IMR-90 (cell line): ENCODE data around the gene DCLK1. TPM values are rescaled to one million over a fixed set of nuclear protein-coding genes. Genes with fewer than 3 reads are reported as not detected.

Experiments used
- ATAC-seq: fragments of 200-7000 bp; cut with Tn5 transposase; 2 replicates; pipeline ENCODE4 v1.9.1; 2020; ENCODE audit warnings: low read depth, mild to moderate bottlenecking, moderate library complexity
- BruUV-seq: library from RNA; stranded (reverse); fragments of 400-500 nt; replicated peaks from 2 replicates; lab custom pipeline; 2021; lab: Mats Ljungman, UMichigan
- CTCF ChIA-PET: fragments of 300-600 bp; formaldehyde crosslinking; extraction: SDS; loops from one replicate; lab custom pipeline; 2021; ENCODE audit warnings: antibody characterized with exemption; lab: Yijun Ruan, JAX
- POLR2A ChIA-PET: fragments of 300-600 bp; sonication (Branson Sonifier 250); formaldehyde crosslinking; loops from one replicate; lab custom pipeline; 2022; ENCODE audit warnings: antibody characterized with exemption; ENCODE audit not compliant: unreplicated experiment; lab: Charles Lee
- DNase-seq: peaks from one replicate; pipeline ENCODE4 v3.0.0; 2013
- H2AFZ ChIP-seq: replicated peaks from 2 replicates; pipeline ENCODE3; 2013; ENCODE audit warnings: low read length, mild to moderate bottlenecking; ENCODE audit not compliant: poor library complexity
- H2AK5ac ChIP-seq: 2 replicates; pipeline ENCODE4 v1.6.1; 2013; ENCODE audit warnings: low read depth, low read length, inconsistent platforms
- H2AK9ac ChIP-seq: replicated peaks from 2 replicates; pipeline ENCODE3; 2013; ENCODE audit warnings: mild to moderate bottlenecking, low read depth, low read length, moderate library complexity; ENCODE audit not compliant: poor library complexity
- H2BK120ac ChIP-seq: 2 replicates; pipeline ENCODE4 v1.6.1; 2013; ENCODE audit warnings: low read depth, low read length, inconsistent platforms
- H2BK15ac ChIP-seq: 3 replicates; pipeline ENCODE4 v1.6.1; 2013; ENCODE audit warnings: low read depth, low read length, inconsistent platforms
- H2BK20ac ChIP-seq: 2 replicates; pipeline ENCODE4 v1.6.1; 2013; ENCODE audit warnings: low read depth, mild to moderate bottlenecking, inconsistent platforms, low read length, moderate library complexity
- H2BK5ac ChIP-seq: 2 replicates; pipeline ENCODE4 v1.6.1; 2013; ENCODE audit warnings: mild to moderate bottlenecking, low read depth, low read length, inconsistent platforms; ENCODE audit not compliant: poor library complexity, severe bottlenecking
- H3K14ac ChIP-seq: replicated peaks from 2 replicates; pipeline ENCODE4 v1.6.1; 2013; ENCODE audit warnings: low read depth, low read length, inconsistent platforms
- H3K18ac ChIP-seq: 2 replicates; pipeline ENCODE4 v1.6.1; 2013; ENCODE audit warnings: low read depth, low read length, control low read depth
- H3K23ac ChIP-seq: 2 replicates; pipeline ENCODE4 v1.6.1; 2013; ENCODE audit warnings: low read depth, low read length, inconsistent platforms
- H3K27ac ChIP-seq: 2 replicates; pipeline ENCODE4 v1.5.1; 2013; ENCODE audit warnings: mild to moderate bottlenecking, control low read depth, low read length; ENCODE audit not compliant: insufficient read depth
- H3K27me3 ChIP-seq: 2 replicates; pipeline ENCODE4 v1.6.1; 2013; ENCODE audit warnings: low read length; ENCODE audit not compliant: control insufficient read depth, insufficient read depth
- H3K36me3 ChIP-seq: 2 replicates; pipeline ENCODE4 v1.6.1; 2013; ENCODE audit warnings: low read length, mixed read lengths; ENCODE audit not compliant: control insufficient read depth, insufficient read depth
- H3K4ac ChIP-seq: 2 replicates; pipeline ENCODE4 v1.6.1; 2013; ENCODE audit warnings: low read depth, low read length, inconsistent platforms
- H3K4me1 ChIP-seq: 2 replicates; pipeline ENCODE4 v1.6.1; 2013; ENCODE audit warnings: low read length, mixed read lengths; ENCODE audit not compliant: control insufficient read depth, insufficient read depth
- H3K4me2 ChIP-seq: 2 replicates; pipeline ENCODE4 v1.6.1; 2013; ENCODE audit warnings: low read depth, mild to moderate bottlenecking, control low read depth, low read length, moderate library complexity
- H3K4me3 ChIP-seq: 2 replicates; pipeline ENCODE4 v1.5.1; 2013; ENCODE audit warnings: low read depth, mild to moderate bottlenecking, control low read depth, low read length, moderate library complexity; ENCODE audit not compliant: insufficient read depth
- H3K56ac ChIP-seq: 2 replicates; pipeline ENCODE4 v1.6.1; 2013; ENCODE audit warnings: low read length, inconsistent platforms; ENCODE audit not compliant: insufficient read depth; ENCODE audit errors: extremely low read depth
- H3K79me1 ChIP-seq, 2 experiments: 2 replicates each; pipeline ENCODE4 v1.6.1; 2013; ENCODE audit warnings: low read length in 2 of 2, inconsistent platforms in 1 of 2, low read depth in 1 of 2
- H3K9ac ChIP-seq: 2 replicates; pipeline ENCODE4 v1.6.1; 2013; ENCODE audit warnings: low read depth, low read length, control low read depth
- H3K9me1 ChIP-seq: 2 replicates; pipeline ENCODE4 v1.6.1; 2013; ENCODE audit warnings: low read length, inconsistent platforms; ENCODE audit not compliant: insufficient read depth
- H3K9me3 ChIP-seq: 2 replicates; pipeline ENCODE4 v1.6.1; 2013; ENCODE audit warnings: low read length; ENCODE audit not compliant: control insufficient read depth, insufficient read depth
- H4K20me1 ChIP-seq: 2 replicates; pipeline ENCODE4 v1.6.1; 2013; ENCODE audit warnings: low read length, inconsistent platforms; ENCODE audit not compliant: insufficient read depth
- H4K5ac ChIP-seq: 2 replicates; pipeline ENCODE4 v1.6.1; 2013; ENCODE audit warnings: mild to moderate bottlenecking, low read depth, low read length, control low read depth
- H4K8ac ChIP-seq, 2 experiments: 2 replicates each; pipeline ENCODE4 v1.6.1; 2013; ENCODE audit warnings: low read depth in 2 of 2, low read length in 2 of 2, control low read depth in 1 of 2, inconsistent platforms in 1 of 2
- H4K91ac ChIP-seq: 2 replicates; pipeline ENCODE4 v1.6.1; 2013; ENCODE audit warnings: low read depth, low read length, inconsistent platforms; ENCODE audit not compliant: insufficient read depth
- BHLHE40 ChIP-seq: fragments of 150-350 bp; IDR thresholded peaks from 2 replicates; pipeline ENCODE4 v1.6.1; 2016; ENCODE audit warnings: mild to moderate bottlenecking, low read depth, low read length
- CEBPB ChIP-seq: IDR thresholded peaks from 2 replicates; pipeline ENCODE4 v1.6.1; 2012; ENCODE audit warnings: low read depth, low read length, improper control_type of control experiment
- CTCF ChIP-seq: conservative IDR thresholded peaks from 2 replicates; pipeline ENCODE4 v1.5.1; 2012; ENCODE audit warnings: mild to moderate bottlenecking, low read depth, low read length, improper control_type of control experiment
- ELK1 ChIP-seq: fragments of 150-350 bp; IDR thresholded peaks from 2 replicates; pipeline ENCODE4 v1.6.1; 2016; ENCODE audit warnings: low read depth, mild to moderate bottlenecking, low read length, moderate library complexity, borderline replicate concordance
- FOS ChIP-seq: fragments of 150-350 bp; IDR thresholded peaks from 2 replicates; pipeline ENCODE4 v1.6.1; 2016; ENCODE audit warnings: low read depth, low read length
- MAFK ChIP-seq: IDR thresholded peaks from 2 replicates; pipeline ENCODE4 v1.6.1; 2012; ENCODE audit warnings: low read depth, low read length, improper control_type of control experiment
- MAZ ChIP-seq: IDR thresholded peaks from 2 replicates; pipeline ENCODE4 v1.6.1; 2012; ENCODE audit warnings: low read depth, mild to moderate bottlenecking, low read length, improper control_type of control experiment, moderate library complexity, borderline replicate concordance
- MXI1 ChIP-seq: IDR thresholded peaks from 2 replicates; pipeline ENCODE4 v1.6.1; 2012; ENCODE audit warnings: low read depth, mild to moderate bottlenecking, low read length, moderate library complexity, borderline replicate concordance
- NFE2L2 ChIP-seq: fragments of 150-350 bp; IDR thresholded peaks from 2 replicates; pipeline ENCODE4 v1.6.1; 2016; ENCODE audit warnings: low read depth, mild to moderate bottlenecking, low read length
- POLR2A ChIP-seq: IDR thresholded peaks from 2 replicates; pipeline ENCODE4 v1.6.1; 2012; ENCODE audit warnings: mild to moderate bottlenecking, low read depth, low read length
- RAD21 ChIP-seq: IDR thresholded peaks from 2 replicates; pipeline ENCODE4 v1.6.1; 2012; ENCODE audit warnings: low read length, improper control_type of control experiment
- RCOR1 ChIP-seq: IDR thresholded peaks from 2 replicates; pipeline ENCODE4 v1.6.1; 2012; ENCODE audit warnings: mild to moderate bottlenecking, low read length, improper control_type of control experiment; ENCODE audit not compliant: insufficient replicate concordance
- RFX5 ChIP-seq: IDR thresholded peaks from 2 replicates; pipeline ENCODE4 v1.8.0; 2012; ENCODE audit warnings: low read depth, mild to moderate bottlenecking, low read length, moderate library complexity
- SMC3 ChIP-seq: fragments of 150-350 bp; IDR thresholded peaks from 2 replicates; pipeline ENCODE4 v1.6.1; 2016; ENCODE audit warnings: low read depth, mild to moderate bottlenecking, antibody characterized with exemption, low read length, moderate library complexity
- USF2 ChIP-seq: fragments of 150-350 bp; IDR thresholded peaks from 2 replicates; pipeline ENCODE4 v1.6.1; 2017; ENCODE audit warnings: mild to moderate bottlenecking, antibody characterized with exemption, low read length, low read depth
- WGBS, 2 experiments: methylation state at CpG; one replicate each; pipeline versions ENCODE4 v1.1.5 to v1.1.7; 2013; ENCODE audit warnings: missing lambda C conversion rate in 2 of 2; ENCODE audit not compliant: insufficient read length in 1 of 2; ENCODE audit errors: extremely low coverage in 2 of 2; 5-methylcytosine and 5-hydroxymethylcytosine counted together
- dilution Hi-C: fragments of 300-500 bp; cut with HindIII; formaldehyde crosslinking; loops from one replicate; pipeline ENCODE4 v1.14.3; 2018; ENCODE audit warnings: low sequenced_read_pairs; ENCODE audit not compliant: unreplicated experiment
- in situ Hi-C: fragments of 300-500 bp; cut with MboI; formaldehyde crosslinking; loops from 3 replicates; pipeline ENCODE4 v1.14.3; 2019; ENCODE audit warnings: low sequenced_read_pairs, inconsistent platforms, mixed read lengths
- intact Hi-C: fragments of 100-400 bp; cut with micrococcal nuclease; formaldehyde crosslinking; loops from 2 replicates; pipeline ENCODE4 v1.10.0; 2022
- polyA plus RNA-seq, 3 experiments: library from polyadenylated mRNA; depleted of rRNA; stranded (reverse); fragments of >200 nt; gene quantifications; 2 replicates each; pipeline ENCODE4 v1.2.3, GENCODE V29; 2012; ENCODE audit warnings: low replicate concordance in 1 of 3
- total RNA-seq: library from RNA; depleted of rRNA; stranded (reverse); fragments of >200 nt; gene quantifications from 2 replicates; pipeline ENCODE4 v1.2.3, GENCODE V29; 2012

DCLK1 gene
- total and polyA plus RNA-seq, 2 of the 4 experiments (the other 2 are of a cell fraction): under 0.01 to 0.02 TPM

GRCh38 chr13:35909091-35909490 is 222.1 kb downstream of the DCLK1 start:
- in situ Hi-C loops (no loop called here), dilution Hi-C loops (no loop called here), intact Hi-C loops (no loop called here)
- no peak overlapping the region for H3K4me3 ChIP-seq
- H3K4me1 ChIP-seq: no peaks in the 10 kb centered on the region
- H3K36me3 ChIP-seq: no peaks in the 10 kb centered on the region
- no peak overlapping the region for H4K5ac ChIP-seq
- no peak overlapping the region for H3K18ac ChIP-seq
- H3K4me2 ChIP-seq: no peak overlapping the region
- no peak overlapping the region for H3K4ac ChIP-seq
- peaks cover 2% of the 10 kb centered on the region; the same call in 1 of the 2 replicates for H3K27me3 ChIP-seq
- DNase-seq (no peak), ATAC-seq (no peak)
- H2AK5ac ChIP-seq: no peak overlapping the region
- no peaks in the 10 kb centered on the region for H3K9me3 ChIP-seq
- H2AFZ ChIP-seq: no peak overlapping the region
- no peak overlapping the region for H3K27ac ChIP-seq
- no CpG with 5 or more reads among the region's 4 CpGs for WGBS, 2 experiments
- H3K56ac ChIP-seq: no peak overlapping the region
- no peak overlapping the region for H3K23ac ChIP-seq
- H3K9ac ChIP-seq: no peak overlapping the region
- no peak overlapping the region for H3K14ac ChIP-seq
- CTCF ChIA-PET: interaction anchor here (0.6 kb wide), 1 partner anchor 930 kb away, joined by 3 read pairs; no protein-coding TSS in a partner anchor
- H2BK15ac ChIP-seq: no peak overlapping the region
- no peak overlapping the region for H4K8ac ChIP-seq
- no peak overlapping the region for H2AK9ac ChIP-seq
- BruUV-seq: no TSS peak
- no peak overlapping the region for H4K91ac ChIP-seq
- no peaks in the 10 kb centered on the region for H4K20me1 ChIP-seq
- no peaks in the 10 kb centered on the region for H3K79me1 ChIP-seq
- no peak overlapping the region for H2BK5ac ChIP-seq
- no peak overlapping the region for H2BK120ac ChIP-seq
- H3K9me1 ChIP-seq: no peaks in the 10 kb centered on the region
- POLR2A ChIA-PET: no interaction called here
- TF ChIP-seq BHLHE40: no peak
- no peak for TF ChIP-seq CTCF
- no peak for TF ChIP-seq FOS
- no peak for TF ChIP-seq CEBPB
- no peak for TF ChIP-seq RAD21
- TF ChIP-seq USF2: no peak
- no peak for TF ChIP-seq NFE2L2
- no peak for TF ChIP-seq RCOR1
- no peak for TF ChIP-seq POLR2A
- TF ChIP-seq MAZ: no peak
- TF ChIP-seq ELK1: no peak
- no peak for TF ChIP-seq SMC3
- TF ChIP-seq RFX5: no peak
- no peak for TF ChIP-seq MXI1
- no peak for TF ChIP-seq MAFK
- no peak overlapping the region for H2BK20ac ChIP-seq
